Hematopoietic multipotent progenitor cell treated with erythropoietin and hydrocortisone succinate and interleukin-3 and kit ligand, for 8 days (in vitro differentiated cells): ENCODE results near the gene CDH23.
"Not testable (repeated sequence)": the region's sequence is repeated elsewhere in the genome, so short reads cannot be mapped to it uniquely, and the experiment has no call there.

Source experiments
- DNase-seq: peaks from one replicate; pipeline ENCODE4 v3.0.0-alpha.2; 2015

The CDH23 gene

DNA sequence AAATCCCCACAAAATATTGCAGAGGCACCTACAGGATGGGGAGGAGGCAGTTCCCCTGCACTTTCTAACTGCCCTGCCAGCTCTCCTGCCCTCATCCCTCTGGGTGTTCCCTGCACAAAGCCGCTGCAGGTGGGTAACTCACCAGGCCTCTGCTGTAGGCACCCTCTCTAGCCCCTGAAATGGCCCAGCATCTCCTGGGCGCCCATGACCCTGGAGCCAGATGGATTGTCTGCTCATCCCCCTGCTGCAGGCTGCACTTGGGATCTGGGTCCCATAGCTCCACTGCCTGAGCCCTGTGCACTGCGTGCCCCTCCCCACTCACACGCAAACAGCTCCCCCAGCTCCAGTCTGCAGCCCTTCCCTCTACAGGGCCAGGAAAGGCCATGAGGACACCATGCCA lies 192.0 kb downstream of the CDH23 start:
- no peak for DNase-seq

DNA sequence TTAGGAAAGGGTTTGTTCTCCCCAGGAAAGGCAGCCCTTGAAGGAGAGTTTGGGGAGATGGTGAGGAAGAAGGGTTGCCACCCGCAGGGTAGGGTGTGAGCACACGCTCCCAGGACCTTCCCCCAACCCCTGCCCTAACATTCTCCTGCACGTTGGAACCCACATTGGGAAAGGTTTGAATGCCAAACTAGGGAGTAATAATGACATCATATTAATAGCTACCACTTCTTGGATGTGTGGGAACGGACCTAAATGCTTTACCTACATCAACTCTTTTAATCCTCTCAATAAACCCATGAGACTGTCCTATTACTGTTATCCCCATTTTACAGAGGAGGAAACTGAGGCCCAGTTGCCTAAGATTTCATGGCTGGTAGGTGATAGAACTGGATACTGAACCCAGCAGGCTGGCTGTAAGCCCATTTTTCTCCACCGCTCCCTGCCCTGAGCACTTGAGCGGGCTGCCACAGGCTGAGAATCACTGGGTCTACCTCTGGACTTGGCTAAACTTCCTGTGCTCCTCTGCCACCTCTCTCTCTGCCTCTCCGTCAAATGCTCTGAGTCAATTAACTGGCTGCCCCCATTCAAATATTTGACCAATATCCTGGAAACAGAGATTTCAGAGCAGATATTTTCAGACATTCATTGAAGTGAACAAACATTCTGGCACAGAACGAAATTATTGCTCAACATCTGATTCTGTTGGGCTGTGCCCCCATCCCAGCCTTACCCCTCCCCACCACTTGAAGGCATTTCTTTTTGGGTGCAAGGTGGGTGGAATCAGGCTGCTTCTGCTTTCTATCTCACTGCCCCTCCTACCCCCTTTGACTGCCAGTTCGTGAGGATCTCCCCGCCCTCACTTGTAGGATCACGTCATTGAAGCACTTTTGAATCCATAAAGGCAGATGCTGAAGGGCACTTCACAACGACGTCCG lies 193.2 kb downstream of the CDH23 start:
- DNase-seq, result no peak

DNA sequence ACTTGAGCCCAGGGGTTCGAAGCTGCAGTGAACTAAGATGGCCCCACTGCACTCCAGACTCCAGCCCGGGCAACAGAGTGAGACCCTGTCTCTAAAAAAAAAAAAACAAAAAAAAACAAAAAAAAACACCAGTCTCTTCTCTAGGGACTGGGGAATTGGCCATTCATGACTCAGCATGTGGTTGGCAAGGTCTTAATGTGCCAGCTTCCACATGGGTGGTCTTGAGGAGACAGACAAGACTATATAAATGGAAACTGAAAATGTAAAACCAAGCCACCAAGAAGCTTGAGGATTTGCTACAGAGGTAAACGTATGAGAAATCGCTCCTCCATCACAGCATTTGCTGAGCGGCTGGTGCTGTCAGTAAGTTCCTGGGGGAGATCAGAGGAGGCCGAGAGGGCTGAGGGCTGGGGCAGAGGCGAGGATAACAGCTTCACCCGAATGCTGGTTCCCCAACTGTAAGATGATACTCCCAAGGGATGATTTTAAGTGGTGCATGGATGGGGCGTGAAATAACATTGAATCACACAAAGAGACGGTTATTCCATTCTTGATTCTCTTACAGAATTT lies 194.1 kb downstream of the CDH23 start:
- DNase-seq, result no peak

DNA sequence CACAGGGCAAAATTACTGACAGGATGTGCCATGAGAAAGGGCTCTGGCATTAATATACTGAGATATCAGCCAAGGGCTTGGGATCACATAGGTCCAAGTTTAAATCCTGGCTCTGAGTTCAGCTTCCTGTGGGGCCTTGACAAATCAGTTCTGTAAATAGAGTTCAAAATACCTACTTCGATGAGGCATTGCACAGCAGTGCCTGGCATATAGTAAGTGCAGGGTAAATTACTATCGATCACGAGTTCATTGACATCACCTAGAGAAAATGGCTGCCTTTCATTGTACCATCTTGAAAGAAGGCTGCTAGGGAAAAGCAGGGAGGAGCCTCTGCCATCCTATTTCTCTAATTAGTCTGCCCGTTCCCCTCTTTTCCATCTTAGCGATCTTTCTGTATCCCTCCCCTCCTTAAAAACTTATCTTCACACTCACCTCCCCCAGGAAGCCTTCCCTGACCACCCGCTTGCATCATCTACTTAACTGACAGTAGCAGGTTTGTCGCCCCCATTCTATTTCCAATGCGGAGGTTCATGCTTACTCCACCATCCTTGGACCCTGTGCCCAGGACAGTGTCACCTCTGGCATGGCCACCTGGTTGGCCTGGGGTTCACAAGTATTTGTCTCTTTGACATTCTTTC lies 198.3 kb downstream of the CDH23 start:
- no peak for DNase-seq

DNA sequence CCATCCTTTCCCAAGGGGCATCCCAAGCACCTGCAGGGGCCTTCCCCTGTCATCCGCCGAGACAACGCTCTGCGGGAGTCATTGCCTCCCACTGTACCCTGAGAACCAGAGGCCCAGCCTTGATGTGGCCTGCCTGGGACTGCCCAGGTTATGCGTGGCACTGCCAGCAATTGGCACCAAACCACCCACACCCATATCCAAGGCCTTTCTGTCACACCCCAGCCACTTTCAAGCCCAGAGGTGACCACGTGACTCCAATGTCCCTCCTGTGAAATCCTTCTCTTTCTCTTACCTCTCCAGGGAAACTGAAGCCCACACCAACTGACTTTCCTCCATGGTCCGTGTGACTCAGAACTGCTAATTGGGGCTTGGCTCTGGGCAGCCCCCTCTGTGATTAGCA lies 198.9 kb downstream of the CDH23 start:
- no peak for DNase-seq

DNA sequence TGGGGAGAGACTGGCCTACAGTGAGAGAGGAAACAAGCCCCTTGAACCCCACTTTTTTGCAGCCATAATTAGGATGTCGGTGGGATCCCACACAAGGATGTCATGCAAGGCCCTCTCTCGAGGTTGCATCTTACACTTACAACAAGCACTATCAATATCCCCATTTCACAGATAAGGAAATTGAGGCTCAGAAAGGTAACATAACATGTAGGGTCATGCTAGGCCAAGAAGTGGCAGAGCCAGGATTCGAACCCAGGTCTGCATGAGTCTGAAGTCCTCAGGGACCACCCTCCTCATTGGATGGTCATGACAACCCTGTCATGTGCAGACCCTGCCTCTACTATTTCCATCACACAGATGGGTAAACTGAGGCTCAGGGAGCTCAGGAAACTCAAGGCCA lies 199.4 kb downstream of the CDH23 start:
- DNase-seq, result no peak

DNA sequence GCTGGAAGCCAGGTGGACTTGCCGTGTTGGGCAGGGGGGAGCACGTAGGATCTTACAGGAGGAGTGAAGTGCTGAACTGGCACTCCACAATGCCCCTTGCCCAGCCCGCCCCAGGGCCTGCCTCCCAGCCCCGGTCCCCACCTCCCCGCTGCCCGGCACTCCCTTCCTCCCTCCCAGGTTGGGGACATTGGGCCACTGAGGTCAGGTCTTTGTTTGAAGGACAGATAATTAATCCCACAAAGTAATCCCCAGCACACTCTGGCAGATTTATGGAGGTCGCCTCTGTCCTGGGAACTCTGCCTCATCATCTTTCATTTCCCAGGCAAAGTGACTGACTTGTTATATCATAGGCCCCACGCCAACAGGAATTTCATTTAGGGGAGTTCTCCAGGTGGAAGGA lies 200.0 kb downstream of the CDH23 start:
- DNase-seq, result no peak

DNA sequence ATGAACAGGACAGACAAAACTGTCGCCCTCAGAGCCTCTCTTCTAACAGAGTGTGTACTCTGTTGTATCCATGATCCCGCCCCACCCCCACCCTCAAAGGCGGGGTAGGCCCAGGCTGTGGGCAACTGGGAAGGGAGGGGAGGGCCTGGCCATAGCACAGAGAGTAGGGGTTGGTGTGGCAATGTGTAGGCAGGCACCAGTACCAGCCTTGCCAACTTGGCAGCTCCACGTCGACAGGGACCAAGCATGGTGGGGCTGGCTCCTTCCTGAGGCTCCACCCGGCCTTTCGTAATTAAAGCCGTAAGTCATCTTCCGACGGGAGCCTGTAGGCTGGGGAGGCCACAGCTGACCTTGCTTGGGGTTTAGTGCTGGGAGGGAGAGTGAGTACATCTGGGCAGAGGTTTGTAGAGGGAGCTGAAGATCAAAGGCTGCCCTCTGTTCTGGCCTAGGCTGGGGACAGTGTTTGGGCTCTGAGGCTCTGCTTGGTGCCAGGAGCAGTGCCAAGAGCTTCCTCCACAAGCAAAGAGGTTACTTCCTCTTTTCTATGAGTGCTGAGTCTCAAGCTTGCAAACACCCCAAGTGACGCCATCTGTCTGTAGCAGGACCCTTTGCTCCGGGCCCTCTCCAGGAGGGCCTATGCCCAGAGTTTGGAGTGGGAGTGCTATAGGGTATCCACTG lies 201.2 kb downstream of the CDH23 start:
- DNase-seq, result peak; percentile 40

DNA sequence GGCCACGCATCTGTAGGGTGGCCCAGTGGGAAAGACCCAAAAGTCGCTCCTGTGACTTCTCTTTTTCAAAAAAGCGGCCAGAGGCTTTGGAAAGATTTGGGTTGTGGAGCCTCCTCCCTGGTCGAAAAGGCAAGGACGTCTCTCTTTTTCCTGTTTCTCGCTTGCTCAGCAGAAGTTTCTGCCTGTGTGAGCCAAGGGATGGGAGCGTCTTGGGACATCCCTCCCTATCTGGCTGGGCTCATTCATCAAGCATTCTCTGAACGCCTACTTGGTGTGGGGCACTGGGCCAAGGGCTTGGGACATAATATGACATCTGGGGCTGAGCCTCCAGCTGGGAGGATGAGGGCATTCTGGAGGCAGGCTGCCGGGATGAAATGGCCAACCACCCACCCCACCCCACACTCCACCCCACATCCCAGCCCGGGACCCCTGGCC lies 201.9 kb downstream of the CDH23 start:
- no peak for DNase-seq

DNA sequence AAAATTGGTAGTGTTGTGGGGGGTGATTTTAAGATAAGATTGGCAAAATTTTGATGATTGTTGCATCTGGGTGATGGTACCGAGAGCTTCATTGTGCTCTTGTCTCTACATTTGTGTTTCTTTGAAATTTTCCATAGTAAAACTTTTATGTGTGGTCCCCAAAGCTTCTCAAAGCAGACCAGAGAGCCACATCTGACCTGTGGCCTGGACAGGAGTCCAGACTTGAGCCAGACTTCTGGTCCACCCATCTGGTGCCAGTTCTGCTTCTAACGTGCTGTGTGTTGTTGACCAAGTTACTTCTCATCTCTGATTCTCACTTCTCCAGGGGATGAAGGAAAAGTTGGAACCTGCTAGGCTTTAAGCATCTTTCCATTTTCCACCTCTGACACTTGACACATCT lies 202.8 kb downstream of the CDH23 start:
- DNase-seq, result no peak

DNA sequence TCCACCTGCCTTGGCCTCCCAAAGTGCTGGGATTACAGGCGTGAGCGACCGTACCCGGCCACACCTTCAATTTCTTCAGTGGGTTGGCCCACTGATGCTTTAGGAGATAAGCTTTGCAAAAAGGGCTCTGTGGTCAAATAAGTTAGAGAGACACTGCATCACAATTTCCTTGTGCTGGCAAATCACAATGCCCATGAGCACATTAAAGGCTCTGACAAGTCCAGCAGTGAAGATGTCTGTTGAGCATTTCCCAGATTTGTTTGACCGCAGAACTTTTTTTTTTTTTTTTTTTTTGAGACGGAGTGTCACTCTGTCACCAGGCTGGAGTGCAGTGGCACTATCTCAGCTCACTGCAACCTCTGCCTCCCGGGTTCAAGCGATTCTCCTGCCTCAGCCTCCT lies 203.5 kb downstream of the CDH23 start:
- not testable (repeated sequence) for DNase-seq

DNA sequence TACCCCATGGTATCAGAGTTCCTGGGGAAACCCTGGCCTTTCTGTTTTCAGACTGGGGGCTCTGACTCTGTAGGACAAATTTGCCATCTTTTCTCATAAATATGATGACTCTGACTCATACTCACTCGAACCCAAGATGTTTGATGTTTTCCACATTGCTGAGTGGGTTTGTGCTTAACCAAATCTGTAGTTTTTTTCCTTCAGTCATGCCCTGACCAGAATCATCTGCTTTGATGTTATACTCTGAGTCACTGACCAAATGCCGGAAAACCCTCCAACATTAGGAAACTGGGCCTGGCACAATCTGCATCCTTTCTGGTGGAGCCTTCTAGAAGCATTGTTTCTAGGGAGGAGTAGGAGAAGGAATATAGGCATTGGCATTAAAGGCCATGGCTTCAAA lies 204.1 kb downstream of the CDH23 start:
- no peak for DNase-seq

DNA sequence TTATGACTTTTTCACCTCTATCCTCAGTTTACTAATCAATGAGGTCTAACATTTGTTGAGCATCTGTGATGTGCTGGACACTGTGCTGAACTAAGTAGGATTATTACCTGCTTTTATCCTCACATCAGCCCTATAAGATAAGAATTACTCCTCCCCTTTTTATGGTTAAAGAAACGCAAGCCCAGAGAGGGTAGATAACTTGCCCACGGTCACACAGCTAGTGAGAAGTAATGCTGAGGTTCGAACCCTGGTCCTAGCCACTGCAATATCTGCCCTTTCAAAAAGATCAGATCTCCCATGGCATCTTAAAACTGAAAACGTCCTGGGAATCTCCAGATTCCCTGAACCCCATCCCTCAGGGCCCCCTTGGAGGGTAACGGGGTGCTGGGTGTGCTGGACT lies 204.6 kb downstream of the CDH23 start:
- no peak for DNase-seq

DNA sequence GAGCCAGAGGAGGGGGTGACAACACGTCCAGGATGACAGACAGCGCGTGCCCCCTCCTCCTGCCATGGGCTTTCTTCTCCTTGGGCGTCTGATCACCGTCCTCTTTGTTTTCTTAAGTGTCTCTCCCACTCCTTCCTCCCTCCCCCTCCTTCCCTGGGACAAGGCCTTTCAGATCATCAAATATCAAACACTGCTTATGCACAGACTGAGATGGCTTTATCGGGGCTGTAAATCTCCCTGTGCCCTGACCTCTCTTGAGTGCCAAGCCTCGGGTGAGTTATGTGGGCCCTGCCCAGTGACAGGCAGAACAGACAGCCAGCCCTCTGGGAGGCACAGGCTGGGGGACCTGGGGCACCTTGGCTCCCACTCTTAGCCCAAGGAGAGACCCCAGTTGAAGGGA lies 206.4 kb downstream of the CDH23 start:
- no peak for DNase-seq

DNA sequence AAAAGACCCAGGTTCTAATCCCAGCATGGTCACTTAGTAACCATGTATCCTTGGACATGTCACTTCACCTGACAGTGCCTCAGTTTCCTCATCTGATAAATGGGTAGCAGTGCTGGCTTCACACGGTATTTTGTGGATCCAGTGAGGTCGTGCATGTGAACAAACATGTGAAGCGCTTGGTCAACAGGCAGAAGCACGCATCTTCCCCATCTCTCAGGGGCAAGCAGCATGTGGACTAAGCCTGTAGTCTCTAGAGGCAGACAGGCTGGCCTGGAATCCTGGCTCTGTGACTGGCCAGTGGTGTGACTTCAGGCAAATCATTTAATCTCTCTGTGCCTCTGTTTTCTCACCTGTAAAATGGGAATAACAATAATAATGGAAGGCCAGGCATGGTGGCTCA lies 207.0 kb downstream of the CDH23 start:
- no peak for DNase-seq

DNA sequence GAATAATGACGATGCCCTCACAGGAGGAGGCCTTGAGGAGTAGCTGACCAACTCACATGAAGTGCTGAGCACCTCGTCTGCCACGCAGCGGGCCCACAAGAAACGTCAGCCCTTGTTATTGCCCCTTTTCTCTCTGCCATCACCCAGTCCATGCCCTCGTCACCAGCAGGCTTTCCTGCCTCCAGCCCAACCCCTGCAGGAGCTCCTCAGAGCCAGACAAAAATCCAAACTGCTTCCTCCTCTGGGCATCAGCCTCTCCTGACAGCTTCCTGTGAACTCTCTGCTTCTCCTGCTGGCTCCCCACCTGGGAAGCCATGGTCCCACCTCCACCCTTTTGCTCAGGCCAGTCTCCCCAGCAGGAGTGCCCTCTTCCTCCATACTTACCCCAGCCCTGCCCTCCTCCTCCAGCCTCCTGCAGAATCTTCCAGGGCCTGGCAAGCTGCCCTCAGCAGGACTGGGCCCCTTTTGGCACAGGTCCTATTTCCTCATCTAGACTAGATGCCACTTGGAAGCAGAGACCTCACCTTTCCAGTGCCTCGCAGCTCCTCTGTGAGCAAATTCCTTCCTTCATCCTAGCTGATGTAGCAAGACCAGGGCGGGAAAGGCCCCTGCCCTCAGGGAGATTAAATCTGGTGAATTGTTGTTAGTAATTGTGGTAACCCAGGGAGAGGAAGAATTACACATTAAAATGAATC lies 207.8 kb downstream of the CDH23 start:
- no peak for DNase-seq

DNA sequence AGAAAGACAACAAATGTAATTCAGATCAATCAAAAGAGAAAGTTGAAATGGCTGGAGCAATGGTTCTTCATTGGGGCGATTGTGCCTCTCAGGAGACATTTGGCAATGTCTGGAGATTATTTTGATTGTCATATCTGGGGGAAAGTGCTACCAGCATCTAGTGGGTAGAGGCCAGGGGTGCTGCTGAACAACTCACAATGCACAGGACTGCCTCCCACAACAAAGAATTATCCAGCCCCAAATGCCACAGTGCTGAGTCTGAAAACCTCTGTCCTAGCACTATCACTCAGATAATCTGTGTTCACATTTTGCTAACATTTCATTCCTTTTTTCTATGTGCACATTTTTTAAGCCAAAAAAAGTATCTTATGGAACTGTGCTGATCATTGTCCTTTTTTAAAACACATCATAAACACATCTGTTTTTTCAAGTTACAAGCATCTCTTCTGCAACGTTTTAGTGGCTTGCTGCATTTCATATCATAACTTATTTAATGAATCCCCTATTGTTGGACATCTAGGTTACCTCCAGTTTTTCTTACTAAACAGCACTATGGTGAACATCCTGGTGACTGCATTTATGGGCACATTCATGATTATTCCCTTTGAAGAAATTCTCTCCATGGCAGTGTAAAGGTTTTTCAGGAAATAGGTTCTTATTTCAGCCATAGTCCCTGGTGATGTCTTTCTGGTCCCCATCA lies 208.7 kb downstream of the CDH23 start:
- DNase-seq, result no peak

DNA sequence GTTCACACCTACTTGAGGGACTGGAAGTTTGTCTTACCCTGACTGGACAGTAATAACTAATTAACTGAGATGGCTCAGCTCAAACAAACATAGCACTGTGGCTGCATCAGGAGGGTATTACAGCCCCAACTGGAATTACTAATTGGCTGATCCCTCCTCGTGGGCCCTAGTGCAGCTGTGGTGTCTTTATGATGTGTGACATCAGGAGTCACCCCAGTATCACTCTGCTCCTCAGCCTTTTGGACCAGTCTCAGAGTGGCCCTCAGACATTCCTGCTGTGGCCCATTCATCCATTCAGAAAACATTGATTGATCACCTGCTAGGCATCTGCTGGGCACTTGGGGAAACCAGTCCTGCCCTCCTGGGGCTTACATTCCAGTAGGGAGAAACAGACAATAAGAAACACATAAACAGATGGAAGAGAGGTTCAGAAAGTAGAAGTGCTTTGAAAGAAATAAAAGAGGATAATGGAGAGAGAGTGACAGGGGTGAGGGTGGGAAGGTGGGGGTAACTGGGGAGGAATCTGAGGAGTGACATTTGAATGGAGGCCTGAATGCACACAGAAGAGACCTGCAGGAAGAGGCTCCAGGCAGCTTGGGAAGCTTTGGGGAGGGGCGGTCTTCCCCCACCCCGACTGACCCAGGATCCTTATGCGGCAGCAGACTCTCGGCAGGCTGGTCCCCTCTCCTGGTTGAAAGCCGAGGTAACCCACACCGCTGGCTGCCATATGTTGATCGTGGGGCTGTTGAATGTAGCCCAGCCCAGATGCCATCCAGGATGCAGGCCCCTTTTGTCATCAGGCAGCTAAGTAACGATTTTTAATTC lies 209.7 kb downstream of the CDH23 start:
- DNase-seq, result no peak

DNA sequence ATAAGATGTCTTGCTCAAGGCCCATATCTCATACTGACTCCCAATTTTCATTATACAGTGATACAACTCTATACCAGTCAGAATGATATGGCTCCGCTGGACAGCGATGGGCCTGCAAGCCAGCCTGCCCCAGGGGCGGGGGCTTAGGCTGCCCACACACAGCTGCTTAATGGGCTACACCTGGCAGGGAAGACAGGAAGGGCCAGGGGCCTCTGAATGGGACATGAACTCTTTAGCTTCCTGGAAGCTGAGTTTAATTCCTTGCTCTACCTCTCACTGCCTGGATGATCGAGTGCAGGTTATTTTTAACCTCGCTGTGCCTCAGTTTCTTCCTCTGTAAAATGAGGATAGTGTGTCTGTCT lies 210.3 kb downstream of the CDH23 start:
- no peak for DNase-seq

DNA sequence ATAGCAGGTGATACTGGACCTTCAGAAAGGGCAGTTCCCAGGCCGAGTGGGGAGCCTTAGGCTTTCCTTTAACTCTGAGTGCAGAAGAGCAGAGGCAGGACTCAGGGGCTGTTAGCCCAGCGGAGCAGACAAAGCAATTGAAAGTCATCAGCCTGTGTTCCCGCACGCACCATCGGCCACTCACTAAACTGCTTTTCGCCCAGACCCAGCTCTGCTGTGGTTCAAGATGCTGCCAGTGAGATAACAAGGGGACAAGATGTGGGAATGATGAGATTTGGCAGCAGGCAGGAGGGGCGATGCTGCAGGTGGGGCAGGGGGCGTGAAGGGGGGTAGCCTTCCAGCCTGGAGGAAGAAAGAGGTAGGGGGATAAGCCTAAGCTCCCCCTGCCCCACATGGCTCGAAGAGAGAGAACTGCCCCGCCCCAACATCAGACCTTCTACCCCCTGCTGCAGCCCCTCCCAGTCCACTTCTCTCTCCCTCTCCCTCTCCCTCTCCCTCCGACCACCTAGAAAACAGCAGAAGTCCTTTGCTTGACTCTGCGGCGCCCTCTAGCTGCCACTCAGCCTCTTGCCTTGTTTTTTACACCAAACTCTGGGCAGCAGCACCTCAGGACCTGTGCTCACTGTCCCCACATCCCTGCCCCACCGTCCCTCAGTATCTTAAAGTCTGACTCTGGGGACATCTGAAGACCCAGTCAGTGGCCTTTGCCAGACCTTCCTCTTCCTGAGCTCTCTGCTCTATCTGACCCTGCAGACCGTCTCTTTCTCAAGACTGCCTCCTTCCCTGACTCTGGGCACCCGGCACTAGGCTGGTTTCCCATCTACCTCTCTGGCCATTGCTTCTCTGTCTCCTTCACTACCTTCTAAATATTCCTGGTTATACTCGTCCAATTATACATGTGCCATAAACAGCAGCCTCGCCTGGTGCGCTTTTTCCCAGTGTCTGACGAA lies 212.4 kb downstream of the CDH23 start:
- DNase-seq, result peak; percentile 66
